Type B pancreatic cell (in vitro differentiated cells): Measurements from ENCODE around the gene CABP1. TPM values are rescaled to one million over a fixed set of nuclear protein-coding genes. Genes with fewer than 3 reads are reported as not detected.

Source experiments
- DNase-seq: peaks from one replicate; pipeline ENCODE4 v3.0.0; 2021; ENCODE audit warnings: mixed read lengths; ENCODE audit not compliant: unreplicated experiment; ENCODE audit errors: extremely low spot score
- H3K27ac Mint-ChIP-seq: 2 replicates; pipeline ENCODE4 v1.8.0; 2021; ENCODE audit warnings: mild to moderate bottlenecking, mixed read lengths
- H3K27me3 Mint-ChIP-seq: 2 replicates; pipeline ENCODE4 v1.8.0; 2021; ENCODE audit warnings: mixed read lengths
- H3K36me3 Mint-ChIP-seq: 2 replicates; pipeline ENCODE4 v1.8.0; 2021; ENCODE audit warnings: mixed read lengths
- H3K4me1 Mint-ChIP-seq: one replicate; pipeline ENCODE4 v1.8.0; 2021; ENCODE audit warnings: mixed read lengths; ENCODE audit not compliant: unreplicated experiment
- H3K4me3 Mint-ChIP-seq: 2 replicates; pipeline ENCODE4 v1.8.0; 2021; ENCODE audit warnings: mild to moderate bottlenecking, mixed read lengths
- H3K9me3 Mint-ChIP-seq: 2 replicates; pipeline ENCODE4 v1.8.0; 2021; ENCODE audit warnings: mixed read lengths
- total RNA-seq: library from RNA; stranded (reverse); gene quantifications from 2 replicates; pipeline ENCODE4 v1.2.1, GENCODE V29; 2021; ENCODE audit warnings: low replicate concordance
- TF ChIP-seq, protein P1 (sequence below): fragments of 200-600 bp; sonication (generic); conservative IDR thresholded peaks from 2 replicates; pipeline ENCODE4 v1.5.0; 2021; ENCODE audit warnings: antibody characterized with exemption, mild to moderate bottlenecking

CABP1 gene
- total RNA-seq, 1 donor from 2014 or later: 0.56 TPM

- H3K9me3 Mint-ChIP-seq: no peaks in the 10 kb centered on the region
- H3K36me3 Mint-ChIP-seq: no peaks in the 10 kb centered on the region
- peaks cover 42% of the 10 kb centered on the region for H3K4me1 Mint-ChIP-seq
- no peak overlapping the region for H3K4me3 Mint-ChIP-seq
- H3K27me3 Mint-ChIP-seq: peaks cover 46% of the 10 kb centered on the region
- TF ChIP-seq, protein P1, sequence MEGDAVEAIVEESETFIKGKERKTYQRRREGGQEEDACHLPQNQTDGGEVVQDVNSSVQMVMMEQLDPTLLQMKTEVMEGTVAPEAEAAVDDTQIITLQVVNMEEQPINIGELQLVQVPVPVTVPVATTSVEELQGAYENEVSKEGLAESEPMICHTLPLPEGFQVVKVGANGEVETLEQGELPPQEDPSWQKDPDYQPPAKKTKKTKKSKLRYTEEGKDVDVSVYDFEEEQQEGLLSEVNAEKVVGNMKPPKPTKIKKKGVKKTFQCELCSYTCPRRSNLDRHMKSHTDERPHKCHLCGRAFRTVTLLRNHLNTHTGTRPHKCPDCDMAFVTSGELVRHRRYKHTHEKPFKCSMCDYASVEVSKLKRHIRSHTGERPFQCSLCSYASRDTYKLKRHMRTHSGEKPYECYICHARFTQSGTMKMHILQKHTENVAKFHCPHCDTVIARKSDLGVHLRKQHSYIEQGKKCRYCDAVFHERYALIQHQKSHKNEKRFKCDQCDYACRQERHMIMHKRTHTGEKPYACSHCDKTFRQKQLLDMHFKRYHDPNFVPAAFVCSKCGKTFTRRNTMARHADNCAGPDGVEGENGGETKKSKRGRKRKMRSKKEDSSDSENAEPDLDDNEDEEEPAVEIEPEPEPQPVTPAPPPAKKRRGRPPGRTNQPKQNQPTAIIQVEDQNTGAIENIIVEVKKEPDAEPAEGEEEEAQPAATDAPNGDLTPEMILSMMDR: no peak
- DNase-seq: no peak
- no peak overlapping the region for H3K27ac Mint-ChIP-seq
Observed at GRCh38 chr12:120652656-120653435, 12.4 kb downstream of the CABP1 start.

- DNase-seq: no peak
- TF ChIP-seq, protein P1: no peak
- no peaks in the 10 kb centered on the region for H3K36me3 Mint-ChIP-seq
- H3K4me3 Mint-ChIP-seq: no peak overlapping the region
- no peak overlapping the region for H3K27ac Mint-ChIP-seq
- H3K4me1 Mint-ChIP-seq: peaks cover 37% of the 10 kb centered on the region
- H3K9me3 Mint-ChIP-seq: no peaks in the 10 kb centered on the region
- peaks cover 41% of the 10 kb centered on the region for H3K27me3 Mint-ChIP-seq
Observed at GRCh38 chr12:120653611-120654010, 13.2 kb downstream of the CABP1 start.

GRCh38 chr12:120654656-120655055, 14.2 kb downstream of the CABP1 start:
- Mint-ChIP-seq H3K27ac (no peak overlapping the region), H3K27me3 (peaks cover 31% of the 10 kb centered on the region), H3K36me3 (no peaks in the 10 kb centered on the region), H3K4me3 (no peak overlapping the region), H3K9me3 (no peaks in the 10 kb centered on the region), H3K4me1 (peaks cover 27% of the 10 kb centered on the region)
- TF ChIP-seq, protein P1: no peak
- no peak for DNase-seq

DNA sequence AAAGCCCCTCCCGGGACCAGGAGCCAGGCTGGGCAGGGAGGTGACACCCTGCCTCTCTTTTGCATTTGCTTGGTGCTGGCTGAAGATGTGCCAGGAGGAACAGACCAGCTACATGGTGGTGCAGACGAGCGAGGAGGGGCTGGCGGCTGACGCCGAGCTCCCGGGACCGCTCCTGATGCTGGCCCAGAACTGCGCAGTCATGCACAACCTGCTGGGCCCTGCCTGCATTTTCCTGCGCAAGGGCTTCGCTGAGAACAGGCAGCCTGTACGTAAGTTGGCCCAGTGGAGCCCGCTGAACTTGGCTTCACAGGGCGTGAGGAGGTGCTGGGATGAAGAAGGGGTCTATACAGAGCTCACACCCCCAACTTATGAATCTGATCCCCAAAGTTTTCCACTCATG, 15.6 kb downstream of the CABP1 start:
- Mint-ChIP-seq H3K27ac (no peak overlapping the region), H3K9me3 (no peaks in the 10 kb centered on the region), H3K36me3 (no peaks in the 10 kb centered on the region), H3K27me3 (peaks cover 20% of the 10 kb centered on the region), H3K4me1 (peaks cover 16% of the 10 kb centered on the region), H3K4me3 (no peak overlapping the region)
- DNase-seq: no peak
- TF ChIP-seq, protein P1: no peak

GRCh38 chr12:120658286-120659150, 18.1 kb downstream of the CABP1 start:
- Mint-ChIP-seq H3K9me3 (no peaks in the 10 kb centered on the region), H3K36me3 (no peaks in the 10 kb centered on the region), H3K27me3 (no peaks in the 10 kb centered on the region), H3K4me3 (no peak overlapping the region), H3K27ac (no peak overlapping the region), H3K4me1 (no peaks in the 10 kb centered on the region)
- DNase-seq: no peak
- TF ChIP-seq, protein P1: no peak
